HUES6 (cell line): Measurements from ENCODE around the gene ZFAND2B.

ENCODE experiments used
- H3K27ac ChIP-seq: 2 replicates; pipeline ENCODE4 v1.7.0; 2013; ENCODE audit warnings: low read depth, mild to moderate bottlenecking, low read length, inconsistent platforms
- H3K27me3 ChIP-seq: 2 replicates; pipeline ENCODE4 v1.6.1; 2013; ENCODE audit warnings: low read length; ENCODE audit not compliant: control insufficient read depth, insufficient read depth
- H3K36me3 ChIP-seq: 2 replicates; pipeline ENCODE4 v1.6.1; 2013; ENCODE audit warnings: low read length; ENCODE audit not compliant: control insufficient read depth, insufficient read depth
- H3K4me1 ChIP-seq: 2 replicates; pipeline ENCODE4 v1.6.1; 2013; ENCODE audit warnings: low read length; ENCODE audit not compliant: control insufficient read depth, insufficient read depth
- H3K4me3 ChIP-seq: 2 replicates; pipeline ENCODE4 v1.5.1; 2013; ENCODE audit warnings: low read depth, low read length
- H3K9ac ChIP-seq: one replicate; pipeline ENCODE4 v1.6.1; 2013; ENCODE audit warnings: mild to moderate bottlenecking, low read length
- H3K9me3 ChIP-seq: 2 replicates; pipeline ENCODE4 v1.6.1; 2013; ENCODE audit warnings: low read depth, low read length; ENCODE audit not compliant: control insufficient read depth, insufficient read depth

ZFAND2B gene

GRCh38 chr2:219229305-219230058 lies 22.9 kb downstream of the ZFAND2B start, which contains the start of the genes ANKZF1 and ATG9A:
ANKZF1 (plus strand) TSS chr2:219229806; CDS start chr2:219230258, 452 bp downstream.
ATG9A (minus strand) TSS chr2:219229636; CDS start chr2:219228024, 1,612 bp downstream.
- peaks cover 11% of the 10 kb centered on the region; the same call in 1 of the 2 replicates for H3K4me1 ChIP-seq
- no peaks in the 10 kb centered on the region for H3K9me3 ChIP-seq
- H3K27ac ChIP-seq: peak within 1 kb of the TSS; percentile 60
- H3K4me3 ChIP-seq: peak within 1 kb of the TSS; percentile 74
- H3K36me3 ChIP-seq: peaks cover 52% of the 10 kb centered on the region
- H3K27me3 ChIP-seq: no peaks in the 10 kb centered on the region
- H3K9ac ChIP-seq: peak within 1 kb of the TSS; percentile 72

GRCh38 chr2:219230059-219230540 lies 23.5 kb downstream of the ZFAND2B start:
- H3K4me3 ChIP-seq: peak overlapping the region; percentile 74
- peak overlapping the region; percentile 72 for H3K9ac ChIP-seq
- peaks cover 11% of the 10 kb centered on the region; the same call in 1 of the 2 replicates for H3K4me1 ChIP-seq
- H3K27me3 ChIP-seq: no peaks in the 10 kb centered on the region
- peaks cover 52% of the 10 kb centered on the region for H3K36me3 ChIP-seq
- H3K27ac ChIP-seq: peak overlapping the region; percentile 8
- H3K9me3 ChIP-seq: no peaks in the 10 kb centered on the region

- H3K36me3 ChIP-seq: peaks cover 71% of the 10 kb centered on the region
- no peaks in the 10 kb centered on the region for H3K27me3 ChIP-seq
- H3K9ac ChIP-seq: no peak overlapping the region
- no peak overlapping the region for H3K27ac ChIP-seq
- H3K4me1 ChIP-seq: 0 out of 2 replicates have a peak, but pooled peaks cover 3% of the 10 kb centered on the region
- H3K4me3 ChIP-seq: no peak overlapping the region
- H3K9me3 ChIP-seq: no peaks in the 10 kb centered on the region
These were observed 27.7 kb downstream of the ZFAND2B start for GRCh38 chr2:219234331-219234730.

- Histone ChIP-seq H3K4me3 (no peak overlapping the region), H3K27me3 (no peaks in the 10 kb centered on the region), H3K4me1 (peaks cover 7% of the 10 kb centered on the region), H3K36me3 (peaks cover 19% of the 10 kb centered on the region), H3K9me3 (no peaks in the 10 kb centered on the region), H3K27ac (no peak overlapping the region), H3K9ac (no peak overlapping the region)
These were observed 36.7 kb downstream of the ZFAND2B start for GRCh38 chr2:219243291-219243761.

GRCh38 chr2:219244789-219245147 lies 38.2 kb downstream of the ZFAND2B start:
- Histone ChIP-seq H3K9me3 (no peaks in the 10 kb centered on the region), H3K4me3 (peak overlapping the region; percentile 83), H3K27me3 (no peaks in the 10 kb centered on the region), H3K27ac (peak overlapping the region; percentile 68; the same call in 1 of the 2 replicates), H3K36me3 (peaks cover 19% of the 10 kb centered on the region), H3K9ac (peak overlapping the region; percentile 86), H3K4me1 (peaks cover 16% of the 10 kb centered on the region)

- peak within 1 kb of the TSS; percentile 68 for H3K27ac ChIP-seq
- peaks cover 21% of the 10 kb centered on the region for H3K36me3 ChIP-seq
- peaks cover 16% of the 10 kb centered on the region for H3K4me1 ChIP-seq
- H3K4me3 ChIP-seq: peak within 1 kb of the TSS; percentile 83
- no peaks in the 10 kb centered on the region for H3K9me3 ChIP-seq
- peaks cover under 1% of the 10 kb centered on the region; the same call in 1 of the 2 replicates for H3K27me3 ChIP-seq
- H3K9ac ChIP-seq: peak within 1 kb of the TSS; percentile 86
These were observed 38.7 kb downstream of the ZFAND2B start, which contains the start of the genes GLB1L and STK16 for GRCh38 chr2:219245148-219245898. GLB1L (minus strand) TSS chr2:219245444; CDS start chr2:219243573, 1,871 bp downstream. STK16 (plus strand) TSS chr2:219245479; CDS start chr2:219246000, 521 bp downstream.

GRCh38 chr2:219245899-219246230 lies 39.3 kb downstream of the ZFAND2B start:
- H3K36me3 ChIP-seq: peaks cover 26% of the 10 kb centered on the region
- H3K27me3 ChIP-seq: peaks cover 4% of the 10 kb centered on the region; the same call in 1 of the 2 replicates
- H3K4me1 ChIP-seq: peaks cover 16% of the 10 kb centered on the region
- no peaks in the 10 kb centered on the region for H3K9me3 ChIP-seq
- peak overlapping the region; percentile 86 for H3K9ac ChIP-seq
- peak overlapping the region; percentile 83 for H3K4me3 ChIP-seq
- peak overlapping the region; percentile 68; the same call in 1 of the 2 replicates for H3K27ac ChIP-seq

GRCh38 chr2:219246559-219246958 lies 40.0 kb downstream of the ZFAND2B start:
- Histone ChIP-seq H3K36me3 (peaks cover 26% of the 10 kb centered on the region), H3K4me3 (no peak overlapping the region), H3K9ac (no peak overlapping the region), H3K27ac (no peak overlapping the region), H3K27me3 (peaks cover 11% of the 10 kb centered on the region), H3K9me3 (no peaks in the 10 kb centered on the region), H3K4me1 (peaks cover 16% of the 10 kb centered on the region)

GRCh38 chr2:219247678-219248642 lies 41.4 kb downstream of the ZFAND2B start:
- peaks cover 25% of the 10 kb centered on the region for H3K27me3 ChIP-seq
- peaks cover 28% of the 10 kb centered on the region for H3K4me1 ChIP-seq
- no peaks in the 10 kb centered on the region for H3K9me3 ChIP-seq
- no peak overlapping the region for H3K27ac ChIP-seq
- no peak overlapping the region for H3K4me3 ChIP-seq
- H3K9ac ChIP-seq: no peak overlapping the region
- H3K36me3 ChIP-seq: peaks cover 26% of the 10 kb centered on the region

GRCh38 chr2:219248845-219249202 lies 42.2 kb downstream of the ZFAND2B start:
- no peak overlapping the region for H3K27ac ChIP-seq
- no peaks in the 10 kb centered on the region for H3K9me3 ChIP-seq
- no peak overlapping the region for H3K9ac ChIP-seq
- no peak overlapping the region for H3K4me3 ChIP-seq
- peaks cover 26% of the 10 kb centered on the region for H3K36me3 ChIP-seq
- peaks cover 28% of the 10 kb centered on the region for H3K4me1 ChIP-seq
- peaks cover 34% of the 10 kb centered on the region for H3K27me3 ChIP-seq
